Hematopoietic multipotent progenitor cell (in vitro differentiated cells): ENCODE data around the gene ADAP1. TPM values are rescaled to one million over a fixed set of nuclear protein-coding genes. Genes with fewer than 3 reads are reported as not detected.
"Not testable (repeated sequence)": the region's sequence is repeated elsewhere in the genome, so short reads cannot be mapped to it uniquely, and the experiment has no call there.

Experiments
- DNase-seq, 3 donors: peaks; one replicate each; pipeline ENCODE4 v3.0.0-alpha.2; 2011 to 2015; ENCODE audit warnings: low read depth in 2 of 3, low spot score in 2 of 3
- total RNA-seq: library from RNA; depleted of rRNA; stranded (reverse); fragments of >200 nt; gene quantifications from one replicate; pipeline ENCODE4 v1.2.3, GENCODE V29; 2012

The ADAP1 gene
- total RNA-seq, 1 donor, result 16.2 TPM

GRCh38 chr7:925601-926000 lies 28.9 kb downstream of the ADAP1 start:
- DNase-seq, result peak in 2 of 3 donors; percentile 68 to 80

GRCh38 chr7:924541-925231 lies 29.8 kb downstream of the ADAP1 start:
- DNase-seq, result peak in 2 of 3 donors; percentile 58 to 67

DNA sequence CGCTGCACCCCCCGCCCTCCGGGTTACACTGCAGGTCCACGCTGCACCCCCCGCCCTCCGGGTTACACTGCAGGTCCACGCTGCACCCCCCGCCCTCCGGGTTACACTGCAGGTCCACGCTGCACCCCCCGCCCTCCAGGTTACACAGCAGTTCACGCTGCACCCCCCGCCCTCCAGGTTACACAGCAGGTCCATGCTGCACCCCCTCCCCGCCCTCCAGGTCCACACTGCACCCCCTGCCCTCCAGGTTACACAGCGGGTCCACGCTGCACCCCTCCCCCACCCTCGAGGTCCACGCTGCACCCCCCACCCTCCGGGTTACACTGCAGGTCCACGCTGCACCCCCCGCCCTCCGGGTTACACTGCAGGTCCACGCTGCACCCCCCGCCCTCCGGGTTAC lies 30.4 kb downstream of the ADAP1 start:
- not testable (repeated sequence) for DNase-seq

- DNase-seq, result peak; percentile 70 to 97 (median 96)
Observed at GRCh38 chr7:923108-924041, 31.1 kb downstream of the ADAP1 start.

- no peak for DNase-seq
Observed at GRCh38 chr7:922334-923107, 32.0 kb downstream of the ADAP1 start.

GRCh38 chr7:921581-922333 lies 32.7 kb downstream of the ADAP1 start:
- DNase-seq, result no peak

DNA sequence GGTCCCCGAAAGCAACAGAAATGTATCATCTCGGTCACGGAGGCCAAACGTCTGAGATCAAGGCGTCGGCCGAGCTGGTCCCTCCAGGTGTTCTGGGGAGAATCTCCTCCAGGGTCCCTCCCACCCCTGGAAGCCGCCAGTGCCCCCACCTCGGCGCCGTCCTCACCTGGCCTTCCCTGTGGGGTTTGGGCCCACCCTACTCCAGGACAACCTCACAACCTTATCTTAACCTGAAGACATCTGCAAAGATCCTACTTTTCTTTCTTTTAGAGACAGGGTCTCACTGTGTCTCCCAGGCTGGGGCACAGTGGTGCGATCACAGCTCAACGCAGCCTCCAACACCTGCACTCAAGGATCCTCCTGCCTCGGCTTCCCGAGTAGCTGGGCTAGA lies 33.4 kb downstream of the ADAP1 start:
- DNase-seq, result no peak

DNA sequence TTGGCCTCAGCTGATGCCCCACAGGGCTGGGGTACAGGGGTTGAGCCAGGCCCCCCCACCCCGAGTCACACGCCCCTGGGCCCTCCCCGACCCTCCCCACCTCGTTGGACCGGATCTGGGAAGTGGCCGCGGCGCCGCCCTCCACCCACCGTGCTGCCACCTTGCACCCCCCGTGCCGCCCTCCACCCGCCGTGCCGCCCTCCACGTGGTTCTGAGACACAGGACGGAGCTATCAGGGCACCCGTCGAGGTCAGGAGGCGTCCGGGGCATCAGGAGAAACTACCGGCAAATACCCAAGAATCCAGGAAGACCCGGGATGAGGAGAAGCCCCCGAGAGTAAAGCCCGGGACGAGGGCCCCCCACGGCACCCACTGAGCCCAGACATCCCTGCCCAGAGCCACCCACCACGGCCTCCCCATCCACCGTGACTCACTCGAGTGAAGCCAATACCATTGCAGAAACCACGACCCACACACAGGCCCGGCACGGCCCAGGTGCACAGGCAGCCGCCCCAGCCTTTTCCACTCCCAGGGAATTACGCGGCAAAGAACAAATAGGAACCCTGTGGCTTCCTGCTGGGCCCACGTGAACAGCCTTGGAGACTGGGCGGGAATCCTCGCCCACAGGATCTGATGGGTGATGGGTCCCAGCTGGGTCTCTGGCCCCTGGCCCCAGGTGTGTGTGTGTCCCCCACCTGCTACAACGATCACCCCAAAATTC lies 34.0 kb downstream of the ADAP1 start:
- no peak for DNase-seq

DNA sequence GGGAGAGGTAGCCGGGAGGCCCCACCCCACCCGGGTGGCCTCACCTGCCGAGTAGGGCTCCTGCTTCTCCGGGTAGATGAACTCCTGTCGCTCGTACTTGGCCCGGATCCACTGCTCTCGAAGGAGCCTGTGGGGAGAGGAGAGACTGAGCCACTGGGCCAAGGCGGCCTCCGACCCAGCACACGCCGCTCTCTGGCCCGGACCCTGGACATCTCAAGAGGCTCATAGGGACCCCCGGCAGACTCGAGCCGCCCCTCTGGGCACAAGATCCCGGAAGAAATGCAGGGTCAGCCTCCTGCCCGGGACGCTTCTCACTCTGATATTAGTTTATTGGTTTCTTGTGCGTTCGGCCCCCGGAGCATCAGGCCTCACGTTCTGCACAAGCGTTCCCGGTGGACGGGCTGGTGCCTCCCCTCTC lies 34.5 kb downstream of the ADAP1 start:
- DNase-seq, result no peak

GRCh38 chr7:919114-919442 lies 35.4 kb downstream of the ADAP1 start:
- DNase-seq, result no peak

- no peak for DNase-seq
Observed at GRCh38 chr7:918441-919113, 35.9 kb downstream of the ADAP1 start.

DNA sequence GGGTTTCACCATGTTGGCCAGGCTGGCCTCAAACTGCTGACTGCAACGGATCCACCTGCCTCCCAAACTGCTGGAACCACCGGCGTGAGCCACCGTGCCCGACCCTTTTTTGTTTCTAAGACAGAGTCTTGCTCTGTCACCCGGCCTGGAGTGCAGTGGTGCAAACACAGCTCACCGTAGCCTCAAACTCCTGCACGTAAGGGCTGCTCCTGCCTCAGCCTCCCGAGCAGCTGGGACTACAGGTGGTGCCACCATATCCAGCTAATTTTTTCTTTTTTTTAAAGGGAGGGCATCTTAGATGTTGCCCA lies 36.4 kb downstream of the ADAP1 start:
- no peak for DNase-seq

DNA sequence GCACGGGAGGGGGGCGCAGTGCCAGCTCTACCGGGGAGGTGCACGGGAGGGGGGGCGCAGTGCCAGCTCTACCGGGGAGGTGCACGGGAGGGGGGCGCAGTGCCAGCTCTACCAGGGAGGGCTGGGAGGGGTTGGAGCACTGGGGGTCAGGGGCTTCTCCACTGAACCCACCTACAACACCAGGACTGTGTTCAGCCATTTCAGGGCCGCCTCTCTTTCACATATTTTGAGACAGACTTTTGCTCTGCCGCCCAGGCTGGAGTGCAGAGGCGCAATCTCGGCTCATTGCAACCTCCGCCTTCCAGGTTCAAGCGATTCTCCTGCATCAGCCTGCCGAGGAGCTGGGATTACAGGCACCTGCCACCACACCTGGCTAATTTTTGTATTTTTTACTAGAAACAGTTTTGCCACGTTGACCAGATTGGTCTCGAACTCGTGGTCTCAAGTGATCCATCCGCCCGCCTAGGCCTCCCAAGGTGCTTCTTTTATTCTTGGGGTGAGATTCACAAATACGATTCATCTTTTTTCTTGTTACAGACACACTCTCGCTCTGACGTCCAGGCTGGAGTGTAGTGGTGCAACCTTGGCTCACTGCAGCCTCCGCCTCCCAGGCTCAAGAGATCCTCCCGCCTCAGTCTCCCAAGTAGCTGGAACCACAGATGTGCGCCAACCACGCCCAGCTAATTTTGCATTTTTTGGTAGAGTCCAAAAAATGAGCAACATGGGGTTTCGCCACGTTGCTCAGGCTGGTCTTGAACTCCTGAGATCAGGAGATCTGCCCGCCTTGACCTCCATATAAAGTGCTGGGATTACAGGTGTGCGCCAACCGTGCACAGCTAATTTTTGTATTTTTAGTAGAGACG lies 37.0 kb downstream of the ADAP1 start:
- DNase-seq, result no peak

- no peak for DNase-seq
Observed at GRCh38 chr7:916291-916941, 38.1 kb downstream of the ADAP1 start.

GRCh38 chr7:915291-916218 lies 38.9 kb downstream of the ADAP1 start:
- DNase-seq, result no peak

DNA sequence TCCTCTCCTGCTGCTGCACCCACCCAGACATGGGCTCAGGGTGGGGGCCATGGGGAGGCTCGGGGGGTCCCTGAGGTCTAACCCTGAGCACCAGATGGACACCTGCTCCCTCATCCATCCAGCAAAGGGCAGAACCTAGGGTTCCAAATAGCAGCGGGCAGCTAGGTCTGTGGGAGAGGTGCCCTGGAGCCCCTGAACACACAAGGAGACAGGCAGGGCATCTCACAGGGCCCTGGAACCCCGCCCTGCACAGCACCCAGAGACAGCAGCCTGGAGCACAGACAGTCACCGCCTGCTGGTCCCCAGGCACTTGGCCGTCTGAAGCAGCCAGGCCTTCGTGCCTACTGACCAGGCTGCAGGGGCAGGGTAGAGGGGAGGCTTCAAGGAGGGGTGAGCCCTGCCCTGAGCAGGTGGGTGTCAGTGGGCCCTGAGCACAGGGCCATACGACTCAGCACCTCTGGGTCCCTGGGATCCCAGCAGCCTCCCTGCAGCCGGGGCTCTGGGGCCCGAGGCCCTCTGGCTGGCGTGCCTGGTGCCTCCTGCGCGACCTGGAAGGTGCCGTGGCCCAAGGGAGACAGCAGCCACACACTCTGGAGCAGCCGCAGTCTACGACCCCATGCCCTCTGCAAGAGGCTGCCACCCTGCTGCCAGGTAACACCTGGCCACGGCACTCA lies 39.8 kb downstream of the ADAP1 start:
- DNase-seq, result no peak
